ENCODE measurements around the gene KIF18B. TPM values are rescaled to one million over a fixed set of nuclear protein-coding genes. Genes with fewer than 3 reads are reported as not detected.

KIF18B gene
- total RNA-seq, 1 donor from 2014 or later: 1.7 TPM

GRCh38 chr17:44966348-44967025 is 18.9 kb upstream of the KIF18B start:
- H3K4me1 Mint-ChIP-seq: peaks cover 37% of the 10 kb centered on the region
- H3K9me3 Mint-ChIP-seq: no peaks in the 10 kb centered on the region
- CTCF ChIA-PET: no interaction called here
- intact Hi-C loops (cut with micrococcal nuclease): loop anchor here (5.0 kb wide), 3 partner anchors 56 to 131 kb away; partner anchors contain the start of gene NMT1
- peak overlapping the region; percentile 55 for H3K4me3 Mint-ChIP-seq
- TF ChIP-seq, protein P1, sequence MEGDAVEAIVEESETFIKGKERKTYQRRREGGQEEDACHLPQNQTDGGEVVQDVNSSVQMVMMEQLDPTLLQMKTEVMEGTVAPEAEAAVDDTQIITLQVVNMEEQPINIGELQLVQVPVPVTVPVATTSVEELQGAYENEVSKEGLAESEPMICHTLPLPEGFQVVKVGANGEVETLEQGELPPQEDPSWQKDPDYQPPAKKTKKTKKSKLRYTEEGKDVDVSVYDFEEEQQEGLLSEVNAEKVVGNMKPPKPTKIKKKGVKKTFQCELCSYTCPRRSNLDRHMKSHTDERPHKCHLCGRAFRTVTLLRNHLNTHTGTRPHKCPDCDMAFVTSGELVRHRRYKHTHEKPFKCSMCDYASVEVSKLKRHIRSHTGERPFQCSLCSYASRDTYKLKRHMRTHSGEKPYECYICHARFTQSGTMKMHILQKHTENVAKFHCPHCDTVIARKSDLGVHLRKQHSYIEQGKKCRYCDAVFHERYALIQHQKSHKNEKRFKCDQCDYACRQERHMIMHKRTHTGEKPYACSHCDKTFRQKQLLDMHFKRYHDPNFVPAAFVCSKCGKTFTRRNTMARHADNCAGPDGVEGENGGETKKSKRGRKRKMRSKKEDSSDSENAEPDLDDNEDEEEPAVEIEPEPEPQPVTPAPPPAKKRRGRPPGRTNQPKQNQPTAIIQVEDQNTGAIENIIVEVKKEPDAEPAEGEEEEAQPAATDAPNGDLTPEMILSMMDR (IDR thresholded peaks at IDR 0.05): no peak
- peaks cover 52% of the 10 kb centered on the region for H3K27me3 Mint-ChIP-seq
- no peaks in the 10 kb centered on the region for H3K36me3 Mint-ChIP-seq (ENCODE audit: low read depth)
- DNase-seq (no peak), ATAC-seq (ENCODE audit: low read depth) (no peak)
- POLR2A ChIA-PET: interaction anchor here (0.6 to 0.7 kb wide), 2 partner anchors 19 to 36 kb away, joined by 3 to 5 read pairs; partner anchors contain the start of gene KIF18B
- no peak overlapping the region for H3K27ac Mint-ChIP-seq

DNA sequence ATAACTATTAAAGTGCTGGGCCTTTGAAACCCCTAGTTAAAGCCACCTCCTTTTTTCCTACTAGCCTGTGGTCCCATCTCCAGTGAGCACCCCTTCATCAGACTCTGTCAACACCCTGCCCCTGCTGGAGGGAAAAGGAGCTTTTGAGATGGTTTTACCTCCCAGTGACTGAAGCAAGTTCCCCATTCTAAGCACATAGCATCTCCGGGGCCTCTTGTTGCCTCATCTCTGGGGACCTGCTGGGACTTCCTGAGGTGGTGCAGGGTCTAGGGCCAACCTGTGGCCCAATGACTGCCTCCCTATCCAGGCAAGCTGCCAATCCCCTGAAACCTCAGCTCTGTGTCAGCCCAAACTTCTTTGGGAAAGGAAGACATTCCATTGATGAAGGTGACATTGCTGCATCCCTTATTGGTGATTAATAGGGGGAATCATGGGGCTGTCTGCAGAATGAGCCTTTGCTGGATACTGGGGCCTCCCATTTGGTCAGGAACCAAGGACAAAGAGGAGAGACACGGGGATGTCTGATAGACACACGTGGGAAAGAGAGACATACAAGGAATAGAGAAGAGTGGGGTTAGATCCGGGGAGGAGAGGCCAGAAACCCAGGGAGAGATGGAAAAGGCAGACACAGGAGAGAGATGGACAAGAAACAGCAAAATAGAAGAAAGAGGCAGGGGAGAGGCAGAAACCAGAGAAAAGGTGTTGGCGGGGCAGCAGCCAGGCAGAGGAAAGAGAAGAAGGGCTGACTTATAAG is 18.1 kb upstream of the KIF18B start:
- Mint-ChIP-seq H3K4me3 (no peak overlapping the region), H3K4me1 (peaks cover 37% of the 10 kb centered on the region), H3K27ac (no peak overlapping the region), H3K36me3 (ENCODE audit: low read depth) (no peaks in the 10 kb centered on the region), H3K9me3 (no peaks in the 10 kb centered on the region), H3K27me3 (peaks cover 57% of the 10 kb centered on the region)
- no peak for ATAC-seq (ENCODE audit: low read depth)
- no peak for DNase-seq
- POLR2A ChIA-PET: no interaction called here
- CTCF ChIA-PET: no interaction called here
- TF ChIP-seq, protein P1 (IDR thresholded peaks at IDR 0.05): no peak
- intact Hi-C loops (cut with micrococcal nuclease): loop anchor here (5.0 kb wide), 3 partner anchors 57 to 132 kb away; partner anchors contain the start of gene NMT1

DNA sequence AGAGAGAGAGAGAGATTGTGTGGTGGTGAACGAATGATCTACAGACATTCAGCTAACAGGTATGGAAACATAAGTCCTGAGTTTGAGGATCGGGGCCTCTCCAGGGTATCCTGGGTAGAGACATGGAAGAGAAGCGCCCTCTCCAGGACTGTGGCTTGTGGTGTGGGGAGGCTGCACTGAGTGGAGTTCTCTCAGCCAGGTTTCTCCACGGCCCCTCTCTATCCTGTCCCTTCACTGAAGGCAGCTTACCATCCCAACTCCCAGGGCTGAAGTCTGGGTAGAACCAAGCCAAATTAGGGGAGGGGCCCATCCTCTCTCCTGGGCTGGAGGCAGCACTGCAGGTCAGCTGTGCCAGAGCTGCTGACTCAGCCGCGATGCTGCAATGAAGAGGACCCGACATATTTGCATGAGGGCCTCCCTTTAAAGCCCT is 14.4 kb upstream of the KIF18B start:
- no peaks in the 10 kb centered on the region for H3K9me3 Mint-ChIP-seq
- ChIA-PET CTCF (no interaction called here), POLR2A (no interaction called here)
- no peak for ATAC-seq (ENCODE audit: low read depth)
- TF ChIP-seq, protein P1 (IDR thresholded peaks at IDR 0.05): no peak
- DNase-seq: no peak
- H3K4me1 Mint-ChIP-seq: peaks cover 20% of the 10 kb centered on the region
- H3K36me3 Mint-ChIP-seq (ENCODE audit: low read depth): no peaks in the 10 kb centered on the region
- H3K4me3 Mint-ChIP-seq: no peak overlapping the region
- H3K27ac Mint-ChIP-seq: no peak overlapping the region
- intact Hi-C loops (cut with micrococcal nuclease): no loop called here
- peaks cover 56% of the 10 kb centered on the region for H3K27me3 Mint-ChIP-seq

- Mint-ChIP-seq H3K4me1 (peaks cover 12% of the 10 kb centered on the region), H3K27me3 (peaks cover 46% of the 10 kb centered on the region), H3K4me3 (no peak overlapping the region), H3K9me3 (no peaks in the 10 kb centered on the region), H3K36me3 (ENCODE audit: low read depth) (no peaks in the 10 kb centered on the region), H3K27ac (no peak overlapping the region)
- intact Hi-C loops (cut with micrococcal nuclease): no loop called here
- TF ChIP-seq, protein P1 (IDR thresholded peaks at IDR 0.05): no peak
- no peak for DNase-seq
- no peak for ATAC-seq (ENCODE audit: low read depth)
- ChIA-PET CTCF (no interaction called here), POLR2A (no interaction called here)
Observed at GRCh38 chr17:44960691-44961090, 13.1 kb upstream of the KIF18B start.

DNA sequence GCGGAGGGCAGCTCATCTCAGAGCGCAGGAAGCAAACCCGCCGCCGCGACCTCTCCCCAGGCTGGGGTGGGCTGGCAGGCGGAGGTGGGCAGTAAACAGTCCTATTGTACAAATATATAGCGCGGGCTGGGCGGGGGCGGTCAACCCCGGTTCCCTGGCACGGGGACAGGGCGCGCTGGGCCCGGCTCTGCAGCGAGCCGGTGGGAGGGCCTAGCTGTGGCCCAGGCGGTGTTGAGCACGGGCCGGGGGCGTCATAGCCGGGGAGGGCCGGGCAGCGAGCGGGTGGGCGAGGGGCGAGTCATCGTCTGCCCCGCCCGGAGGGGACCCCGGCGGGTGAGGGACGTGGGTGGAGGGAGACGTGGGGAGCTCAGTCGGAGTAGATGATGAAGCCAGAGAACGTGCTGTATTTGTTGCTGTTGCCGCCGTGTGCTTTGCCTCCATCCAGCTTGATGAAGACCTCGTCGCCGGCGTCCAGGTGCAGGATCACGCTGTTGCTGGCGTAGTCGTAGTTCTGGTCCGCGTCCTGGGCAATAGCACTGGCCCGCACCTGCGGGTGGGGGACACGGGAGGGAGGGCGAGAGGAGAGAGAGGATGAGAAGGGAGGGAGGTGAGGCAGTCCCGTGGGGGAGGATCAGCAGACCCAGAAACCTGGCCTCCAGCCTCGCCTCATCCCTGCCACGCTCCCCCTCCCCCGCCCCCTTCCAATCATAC is 12.4 kb upstream of the KIF18B start:
- no peaks in the 10 kb centered on the region for H3K9me3 Mint-ChIP-seq
- no peak for ATAC-seq (ENCODE audit: low read depth)

More for the DNA sequence above, 12.4 kb upstream of the KIF18B start:
- intact Hi-C loops (cut with micrococcal nuclease): no loop called here
- TF ChIP-seq, protein P1 (IDR thresholded peaks at IDR 0.05): no peak
- Mint-ChIP-seq H3K4me1 (peaks cover 7% of the 10 kb centered on the region), H3K27me3 (peaks cover 44% of the 10 kb centered on the region), H3K27ac (no peak overlapping the region), H3K36me3 (ENCODE audit: low read depth) (no peaks in the 10 kb centered on the region), H3K4me3 (peak overlapping the region; percentile 50)
- DNase-seq: no peak
- POLR2A ChIA-PET: interaction anchor here (0.7 kb wide), 1 partner anchor 8 kb away, joined by 4 read pairs; the partner anchor contains the start of gene C1QL1
- CTCF ChIA-PET: no interaction called here
